ENCODE data around the gene CCDC88C. TPM values are rescaled to one million over a fixed set of nuclear protein-coding genes. Genes with fewer than 3 reads are reported as not detected.

CCDC88C gene
- total RNA-seq, 1 experiment from 2014 or later = 14.7 TPM

GRCh38 chr14:91380610-91381371 is 36.8 kb downstream of the CCDC88C start:
- no peak for DNase-seq (ENCODE audit: extremely low read depth, low read depth)

GRCh38 chr14:91380123-91380522 is 37.5 kb downstream of the CCDC88C start:
- no peak for DNase-seq (ENCODE audit: extremely low read depth, low read depth)

- DNase-seq (ENCODE audit: extremely low read depth, low read depth) = no peak
Observed at GRCh38 chr14:91379579-91379932, 38.1 kb downstream of the CCDC88C start.

GRCh38 chr14:91378930-91379578 is 38.6 kb downstream of the CCDC88C start:
- DNase-seq (ENCODE audit: extremely low read depth, low read depth) = no peak

GRCh38 chr14:91377700-91378652 is 39.6 kb downstream of the CCDC88C start:
- DNase-seq (ENCODE audit: extremely low read depth, low read depth) = no peak

- DNase-seq (ENCODE audit: extremely low read depth, low read depth) = no peak
Observed at GRCh38 chr14:91376547-91377477, 40.8 kb downstream of the CCDC88C start.

GRCh38 chr14:91375720-91376452 is 41.7 kb downstream of the CCDC88C start:
- DNase-seq (ENCODE audit: extremely low read depth, low read depth) = no peak

GRCh38 chr14:91374879-91375702 is 42.5 kb downstream of the CCDC88C start:
- DNase-seq (ENCODE audit: extremely low read depth, low read depth) = no peak

- no peak for DNase-seq (ENCODE audit: extremely low read depth, low read depth)
Observed at GRCh38 chr14:91374287-91374878, 43.2 kb downstream of the CCDC88C start.

GRCh38 chr14:91373591-91374254 is 43.9 kb downstream of the CCDC88C start:
- no peak for DNase-seq (ENCODE audit: extremely low read depth, low read depth)

GRCh38 chr14:91372671-91373495 is 44.7 kb downstream of the CCDC88C start:
- no peak for DNase-seq (ENCODE audit: extremely low read depth, low read depth)

- DNase-seq (ENCODE audit: extremely low read depth, low read depth) = no peak
Observed at GRCh38 chr14:91371990-91372375, 45.6 kb downstream of the CCDC88C start.

- DNase-seq (ENCODE audit: extremely low read depth, low read depth) = no peak
Observed at GRCh38 chr14:91371011-91371989, 46.3 kb downstream of the CCDC88C start.

- DNase-seq (ENCODE audit: extremely low read depth, low read depth) = no peak
Observed at GRCh38 chr14:91369628-91370445, 47.8 kb downstream of the CCDC88C start.

All from NCI-H460 (cell line).